OCI-LY1 (cell line): ENCODE results near the gene SORBS2.

ENCODE experiments used
- H2AFZ ChIP-seq: fragments of 200-600 bp; sonication (generic), shearing (Covaris generic); 2 replicates; pipeline ENCODE4 v1.6.0; 2014; ENCODE audit warnings: antibody characterized with exemption, mild to moderate bottlenecking, low read length
- H3F3A ChIP-seq: fragments of 200-600 bp; sonication (generic), shearing (Covaris generic); 2 replicates; pipeline ENCODE4 v1.6.0; 2014; ENCODE audit warnings: mild to moderate bottlenecking, antibody characterized with exemption, low read length, moderate library complexity; ENCODE audit not compliant: insufficient read depth
- H3K27ac ChIP-seq: fragments of 200-600 bp; sonication (generic); 2 replicates; pipeline ENCODE4 v1.5.1; 2014; ENCODE audit warnings: low read length, mixed run types, mild to moderate bottlenecking, low read depth; ENCODE audit not compliant: poor library complexity, severe bottlenecking
- H3K27me3 ChIP-seq: fragments of 200-600 bp; sonication (generic); 2 replicates; pipeline ENCODE4 v1.6.0; 2014; ENCODE audit warnings: antibody characterized with exemption, mild to moderate bottlenecking, low read length, moderate library complexity; ENCODE audit not compliant: insufficient read depth
- H3K36me3 ChIP-seq: fragments of 200-600 bp; sonication (generic); 2 replicates; pipeline ENCODE4 v1.6.1; 2014; ENCODE audit warnings: mild to moderate bottlenecking, antibody characterized with exemption, low read length, moderate library complexity, mixed read lengths; ENCODE audit not compliant: insufficient read depth
- H3K4me1 ChIP-seq: fragments of 200-600 bp; sonication (generic); 2 replicates; pipeline ENCODE4 v1.5.1; 2014; ENCODE audit warnings: mild to moderate bottlenecking, low read length, moderate library complexity; ENCODE audit not compliant: insufficient read depth, severe bottlenecking
- H3K4me2 ChIP-seq: fragments of 200-600 bp; sonication (generic), shearing (Covaris generic); 2 replicates; pipeline ENCODE4 v1.6.1; 2014; ENCODE audit warnings: low read length
- H3K4me3 ChIP-seq: fragments of 200-600 bp; sonication (generic); 2 replicates; pipeline ENCODE4 v1.5.1; 2014; ENCODE audit warnings: low read length, low read depth, mild to moderate bottlenecking, mixed read lengths; ENCODE audit not compliant: poor library complexity, severe bottlenecking
- H3K79me2 ChIP-seq: fragments of 200-600 bp; shearing (Covaris generic); 2 replicates; pipeline ENCODE4 v1.6.1; 2016; ENCODE audit warnings: mixed run types, low read length, mixed read lengths; ENCODE audit not compliant: insufficient read depth
- H3K9ac ChIP-seq: fragments of 200-600 bp; sonication (generic), shearing (Covaris generic); 2 replicates; pipeline ENCODE4 v1.6.1; 2014; ENCODE audit warnings: mild to moderate bottlenecking, low read length, mixed read lengths
- H3K9me2 ChIP-seq: fragments of 200-600 bp; sonication (generic), shearing (Covaris generic); 2 replicates; pipeline ENCODE4 v1.6.1; 2014; ENCODE audit warnings: low read depth, mild to moderate bottlenecking, low read length, mixed read lengths
- H3K9me3 ChIP-seq: fragments of 200-600 bp; shearing (Covaris generic); 2 replicates; pipeline ENCODE4 v1.6.1; 2014; ENCODE audit warnings: low read length, mixed read lengths
- H4K20me1 ChIP-seq: fragments of 200-600 bp; sonication (generic), shearing (Covaris generic); 2 replicates; pipeline ENCODE4 v1.6.0; 2016; ENCODE audit warnings: mild to moderate bottlenecking, low read length; ENCODE audit not compliant: insufficient read depth
- EZH2 ChIP-seq: fragments of 200-600 bp; sonication (generic), shearing (Covaris generic); IDR thresholded peaks from 2 replicates; pipeline ENCODE4 v1.8.0; 2017; ENCODE audit warnings: borderline replicate concordance, mixed run types, mild to moderate bottlenecking, antibody characterized with exemption, low read length, moderate library complexity, mixed read lengths
- TF ChIP-seq, protein P1 (sequence below): fragments of 200-600 bp; sonication (generic), shearing (Covaris generic); IDR thresholded peaks from 2 replicates; pipeline ENCODE4 v1.5.1; 2017; ENCODE audit warnings: mild to moderate bottlenecking, antibody characterized with exemption, low read length, moderate library complexity, mixed read lengths

Gene SORBS2

DNA sequence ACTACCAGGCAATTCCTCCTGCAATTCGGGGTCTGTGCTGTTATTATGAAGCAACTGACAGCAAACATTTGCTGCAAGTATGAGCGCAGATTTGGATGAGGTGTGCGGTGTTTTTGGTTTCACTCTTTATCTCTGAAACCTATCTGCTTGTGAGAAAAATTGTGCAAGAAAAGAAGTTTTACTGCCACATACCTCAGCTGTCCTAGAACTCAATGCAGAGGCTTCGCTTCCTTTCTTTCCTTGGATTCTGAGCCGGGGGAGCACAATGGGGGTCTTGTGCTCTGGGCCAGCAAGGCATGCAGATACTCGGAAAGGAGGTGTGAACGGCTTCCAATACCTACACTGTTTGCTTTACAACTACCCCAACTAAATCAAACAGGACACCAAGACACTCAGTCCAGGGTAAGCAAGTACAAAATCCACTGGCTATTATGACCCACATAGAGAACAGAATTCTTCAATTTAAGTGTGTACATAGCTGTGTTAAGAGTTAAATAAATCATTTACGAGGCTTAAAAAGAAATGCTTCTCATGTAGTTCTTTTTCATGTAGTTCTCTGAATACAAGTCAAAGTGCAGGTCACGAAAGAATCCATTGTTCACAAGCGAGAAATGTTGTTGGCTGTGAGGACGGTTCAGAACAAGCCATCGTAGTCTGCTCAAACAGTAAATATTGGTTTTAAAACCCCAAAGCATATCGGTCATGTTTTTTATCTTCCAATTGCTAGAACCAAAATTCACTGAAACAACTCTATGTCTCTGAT lies 1.1 kb downstream of the SORBS2 start:
- TF ChIP-seq, protein P1, sequence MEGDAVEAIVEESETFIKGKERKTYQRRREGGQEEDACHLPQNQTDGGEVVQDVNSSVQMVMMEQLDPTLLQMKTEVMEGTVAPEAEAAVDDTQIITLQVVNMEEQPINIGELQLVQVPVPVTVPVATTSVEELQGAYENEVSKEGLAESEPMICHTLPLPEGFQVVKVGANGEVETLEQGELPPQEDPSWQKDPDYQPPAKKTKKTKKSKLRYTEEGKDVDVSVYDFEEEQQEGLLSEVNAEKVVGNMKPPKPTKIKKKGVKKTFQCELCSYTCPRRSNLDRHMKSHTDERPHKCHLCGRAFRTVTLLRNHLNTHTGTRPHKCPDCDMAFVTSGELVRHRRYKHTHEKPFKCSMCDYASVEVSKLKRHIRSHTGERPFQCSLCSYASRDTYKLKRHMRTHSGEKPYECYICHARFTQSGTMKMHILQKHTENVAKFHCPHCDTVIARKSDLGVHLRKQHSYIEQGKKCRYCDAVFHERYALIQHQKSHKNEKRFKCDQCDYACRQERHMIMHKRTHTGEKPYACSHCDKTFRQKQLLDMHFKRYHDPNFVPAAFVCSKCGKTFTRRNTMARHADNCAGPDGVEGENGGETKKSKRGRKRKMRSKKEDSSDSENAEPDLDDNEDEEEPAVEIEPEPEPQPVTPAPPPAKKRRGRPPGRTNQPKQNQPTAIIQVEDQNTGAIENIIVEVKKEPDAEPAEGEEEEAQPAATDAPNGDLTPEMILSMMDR, result no peak
- TF ChIP-seq EZH2, result no peak
- Histone ChIP-seq H3K9me3 (no peaks in the 10 kb centered on the region), H3K79me2 (peaks cover 48% of the 10 kb centered on the region), H3F3A (no peaks in the 10 kb centered on the region), H4K20me1 (no peaks in the 10 kb centered on the region), H3K4me3 (peak overlapping the region; percentile 96), H3K27ac (peak overlapping the region; percentile 97), H2AFZ (peak overlapping the region; percentile 40; the same call in 1 of the 2 replicates), H3K27me3 (no peaks in the 10 kb centered on the region), H3K4me2 (peak overlapping the region; percentile 93), H3K36me3 (peaks cover 11% of the 10 kb centered on the region), H3K9ac (peak overlapping the region; percentile 98), H3K4me1 (peaks cover 55% of the 10 kb centered on the region), H3K9me2 (no peaks in the 10 kb centered on the region)

DNA sequence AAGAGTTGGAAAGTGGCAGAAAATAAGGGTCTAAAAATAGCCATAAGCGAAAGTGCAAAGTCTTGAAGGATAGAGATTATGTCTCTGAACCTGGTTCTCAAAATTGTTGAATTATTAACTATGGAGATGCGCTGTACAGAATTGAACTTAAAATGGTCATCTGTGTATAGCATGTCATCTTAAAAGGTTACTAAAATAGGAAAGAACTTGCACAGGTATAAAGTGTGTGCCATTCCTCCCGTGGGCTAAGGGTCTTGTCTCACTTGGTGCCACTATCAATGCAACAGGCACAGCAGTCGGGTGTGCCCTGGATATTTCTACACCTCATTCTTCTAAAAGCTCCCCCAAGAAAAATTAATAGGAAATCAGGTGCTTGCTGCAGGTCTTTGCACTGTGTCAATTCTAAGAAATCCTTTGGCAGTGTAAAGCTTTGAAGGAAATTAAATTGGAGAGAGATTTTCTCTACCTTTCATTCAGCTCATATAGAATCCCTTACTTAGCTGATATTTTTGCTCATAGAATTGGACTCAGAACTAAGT lies 2.4 kb downstream of the SORBS2 start:
- H3K9me2 ChIP-seq, result no peaks in the 10 kb centered on the region
- H3K27me3 ChIP-seq, result no peaks in the 10 kb centered on the region
- no peak overlapping the region for H2AFZ ChIP-seq
- H3K36me3 ChIP-seq, result peaks cover 19% of the 10 kb centered on the region
- H3K9ac ChIP-seq, result peak overlapping the region; percentile 98
- H3K4me3 ChIP-seq, result peak overlapping the region; percentile 96
- peaks cover 61% of the 10 kb centered on the region for H3K79me2 ChIP-seq
- H3K4me2 ChIP-seq, result peak overlapping the region; percentile 93
- peaks cover 61% of the 10 kb centered on the region for H3K4me1 ChIP-seq
- no peaks in the 10 kb centered on the region for H3F3A ChIP-seq
- no peak for TF ChIP-seq EZH2
- TF ChIP-seq, protein P1, result no peak
- H3K27ac ChIP-seq, result peak overlapping the region; percentile 97
- H4K20me1 ChIP-seq, result no peaks in the 10 kb centered on the region
- H3K9me3 ChIP-seq, result no peaks in the 10 kb centered on the region

DNA sequence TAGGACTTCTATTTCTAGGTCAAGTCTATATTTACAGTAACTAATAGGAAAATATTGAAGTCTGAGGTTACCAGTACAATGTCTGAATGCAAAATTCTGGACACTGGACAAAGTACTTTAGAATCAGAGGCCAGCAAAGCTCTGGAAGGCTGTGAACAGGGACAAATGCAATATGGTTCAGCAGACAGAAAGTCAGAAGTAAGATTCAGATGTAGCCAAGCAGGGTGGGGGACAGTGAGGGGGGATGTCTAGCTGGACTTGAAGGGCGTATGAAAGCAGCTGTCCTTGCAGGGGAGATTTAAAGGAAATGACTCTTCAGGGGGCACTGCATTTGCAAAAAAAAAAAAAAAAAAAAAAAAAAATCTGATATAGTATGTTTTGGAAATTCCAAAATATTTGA lies 2.9 kb downstream of the SORBS2 start:
- Histone ChIP-seq H3K36me3 (peaks cover 22% of the 10 kb centered on the region), H4K20me1 (no peaks in the 10 kb centered on the region), H3K79me2 (peaks cover 65% of the 10 kb centered on the region), H3K4me2 (peak overlapping the region; percentile 93), H3F3A (no peaks in the 10 kb centered on the region), H3K9me2 (no peaks in the 10 kb centered on the region), H3K27ac (peak overlapping the region; percentile 97), H3K4me3 (peak overlapping the region; percentile 96), H3K27me3 (no peaks in the 10 kb centered on the region), H3K9ac (peak overlapping the region; percentile 98), H2AFZ (no peak overlapping the region), H3K4me1 (peaks cover 61% of the 10 kb centered on the region), H3K9me3 (no peaks in the 10 kb centered on the region)
- TF ChIP-seq, protein P1, result no peak
- TF ChIP-seq EZH2, result no peak
